ENCODE data around the gene RFTN1. TPM values are rescaled to one million over a fixed set of nuclear protein-coding genes. Genes with fewer than 3 reads are reported as not detected.

RFTN1 gene
- total and polyA plus RNA-seq, 2 donors (not counting 1 experiment from before 2014, with no cell fraction given), result 35.1 to 35.5 TPM

- Histone ChIP-seq H3K4me1 (ENCODE audit: control insufficient read depth, extremely low read depth, insufficient read depth, low read length) (peaks cover 14% of the 10 kb centered on the region), H3K36me3 (ENCODE audit: control insufficient read depth, insufficient read depth, low read length) (peaks cover 8% of the 10 kb centered on the region), H2AFZ (ENCODE audit: low read length) (no peak overlapping the region), H3K9ac (ENCODE audit: insufficient read depth, low read length) (no peak overlapping the region), H3K9me3 (ENCODE audit: control insufficient read depth, insufficient read depth, low read depth, low read length) (no peaks in the 10 kb centered on the region), H3K79me2 (ENCODE audit: control insufficient read depth, insufficient read depth, low read length) (no peaks in the 10 kb centered on the region), H3K4me2 (ENCODE audit: extremely low read depth, insufficient read depth, low read length) (no peak overlapping the region), H4K20me1 (ENCODE audit: control insufficient read depth, extremely low read depth, insufficient read depth, low read length) (no peaks in the 10 kb centered on the region), H3K27ac (ENCODE audit: insufficient read depth, low read length) (no peak overlapping the region), H3K27me3 (ENCODE audit: control insufficient read depth, insufficient read depth, low read length) (no peaks in the 10 kb centered on the region), H3K4me3 (replicated peaks in 1 of 4; ENCODE audit: control extremely low read depth in 1 of 4, insufficient read depth in 1 of 4, low read depth in 3 of 4, low read length in 4 of 4) (no peak overlapping the region)
- DNase-seq (ENCODE audit: low read depth in 2 of 2), result peak in 1 of 2 donors; percentile 50
- no peak for TF ChIP-seq EZH2 (IDR thresholded peaks at IDR 0.05; ENCODE audit: low read length, missing control alignments)
- no peak for TF ChIP-seq CTCF (conservative IDR thresholded peaks at IDR 0.05 in 1 of 2, IDR thresholded peaks at IDR 0.05 in 1 of 2; ENCODE audit: low read depth in 1 of 2, low read length in 2 of 2)
Measured at GRCh38 chr3:16372362-16373292, 140.9 kb downstream of the RFTN1 start.

GRCh38 chr3:16370872-16371740 lies 142.4 kb downstream of the RFTN1 start:
- Histone ChIP-seq H2AFZ (ENCODE audit: low read length) (no peak overlapping the region), H3K4me1 (ENCODE audit: control insufficient read depth, extremely low read depth, insufficient read depth, low read length) (peaks cover 14% of the 10 kb centered on the region), H3K4me2 (ENCODE audit: extremely low read depth, insufficient read depth, low read length) (peak overlapping the region; percentile 9), H4K20me1 (ENCODE audit: control insufficient read depth, extremely low read depth, insufficient read depth, low read length) (no peaks in the 10 kb centered on the region), H3K27me3 (ENCODE audit: control insufficient read depth, insufficient read depth, low read length) (no peaks in the 10 kb centered on the region), H3K4me3 (replicated peaks in 1 of 4; ENCODE audit: control extremely low read depth in 1 of 4, insufficient read depth in 1 of 4, low read depth in 3 of 4, low read length in 4 of 4) (no peak overlapping the region), H3K79me2 (ENCODE audit: control insufficient read depth, insufficient read depth, low read length) (no peaks in the 10 kb centered on the region), H3K9ac (ENCODE audit: insufficient read depth, low read length) (no peak overlapping the region), H3K9me3 (ENCODE audit: control insufficient read depth, insufficient read depth, low read depth, low read length) (no peaks in the 10 kb centered on the region), H3K27ac (ENCODE audit: insufficient read depth, low read length) (peak overlapping the region; percentile 16), H3K36me3 (ENCODE audit: control insufficient read depth, insufficient read depth, low read length) (peaks cover 4% of the 10 kb centered on the region)
- TF ChIP-seq EZH2 (IDR thresholded peaks at IDR 0.05; ENCODE audit: low read length, missing control alignments) (no peak), CTCF (conservative IDR thresholded peaks at IDR 0.05 in 1 of 2, IDR thresholded peaks at IDR 0.05 in 1 of 2; ENCODE audit: low read depth in 1 of 2, low read length in 2 of 2) (no peak)
- DNase-seq (ENCODE audit: low read depth in 2 of 2), result peak; percentile 31 to 84

- DNase-seq (ENCODE audit: low read depth in 2 of 2), result no peak
- Histone ChIP-seq H3K4me2 (ENCODE audit: extremely low read depth, insufficient read depth, low read length) (no peak overlapping the region), H4K20me1 (ENCODE audit: control insufficient read depth, extremely low read depth, insufficient read depth, low read length) (no peaks in the 10 kb centered on the region), H3K27ac (ENCODE audit: insufficient read depth, low read length) (no peak overlapping the region), H3K36me3 (ENCODE audit: control insufficient read depth, insufficient read depth, low read length) (peaks cover 4% of the 10 kb centered on the region), H3K27me3 (ENCODE audit: control insufficient read depth, insufficient read depth, low read length) (no peaks in the 10 kb centered on the region), H3K4me3 (replicated peaks in 1 of 4; ENCODE audit: control extremely low read depth in 1 of 4, insufficient read depth in 1 of 4, low read depth in 3 of 4, low read length in 4 of 4) (no peak overlapping the region), H3K4me1 (ENCODE audit: control insufficient read depth, extremely low read depth, insufficient read depth, low read length) (peaks cover 14% of the 10 kb centered on the region), H3K9me3 (ENCODE audit: control insufficient read depth, insufficient read depth, low read depth, low read length) (no peaks in the 10 kb centered on the region), H3K79me2 (ENCODE audit: control insufficient read depth, insufficient read depth, low read length) (no peaks in the 10 kb centered on the region), H2AFZ (ENCODE audit: low read length) (no peak overlapping the region), H3K9ac (ENCODE audit: insufficient read depth, low read length) (no peak overlapping the region)
- TF ChIP-seq CTCF (conservative IDR thresholded peaks at IDR 0.05 in 1 of 2, IDR thresholded peaks at IDR 0.05 in 1 of 2; ENCODE audit: low read depth in 1 of 2, low read length in 2 of 2), result no peak
- TF ChIP-seq EZH2 (IDR thresholded peaks at IDR 0.05; ENCODE audit: low read length, missing control alignments), result no peak
Measured at GRCh38 chr3:16370503-16370871, 143.0 kb downstream of the RFTN1 start.
